HL-60 (cell line): ENCODE results near the gene EMC8.
A peak's percentile ranks its signal among the peaks of the same experiment; 100 is the strongest.

Experiments
- DNase-seq, 2 experiments: peaks; one replicate each; pipeline ENCODE4 v3.0.0-alpha.2; 2010 to 2020; ENCODE audit warnings: low read depth in 1 of 2, low spot score in 1 of 2
- H3K27ac ChIP-seq: fragments of 250-450 bp; sonication (Bioruptor Pico); replicated peaks from 2 replicates; pipeline ENCODE4 v1.5.1; 2020; ENCODE audit warnings: mild to moderate bottlenecking, moderate library complexity
- H3K27me3 ChIP-seq: fragments of 250-450 bp; sonication (Bioruptor Pico); 2 replicates; pipeline ENCODE4 v1.5.1; 2021; ENCODE audit warnings: mild to moderate bottlenecking, moderate library complexity; ENCODE audit not compliant: insufficient read depth, poor library complexity, severe bottlenecking
- H3K4me3 ChIP-seq: replicated peaks from 2 replicates; pipeline ENCODE4 v1.5.1; 2011; ENCODE audit warnings: mild to moderate bottlenecking, control low read depth, low read length; ENCODE audit not compliant: insufficient read depth
- CTCF ChIP-seq: IDR thresholded peaks from one replicate; pipeline ENCODE4 v1.5.1; 2011; ENCODE audit warnings: low read length, control low read depth, inconsistent platforms; ENCODE audit not compliant: insufficient read depth
- GABPA ChIP-seq: IDR thresholded peaks from 2 replicates; pipeline ENCODE4 v1.6.1; 2012; ENCODE audit warnings: low read depth
- POLR2AphosphoS5 ChIP-seq: IDR thresholded peaks from 2 replicates; pipeline ENCODE4 v1.6.1; 2012; ENCODE audit warnings: low read depth
- REST ChIP-seq: IDR thresholded peaks from 2 replicates; pipeline ENCODE4 v1.6.1; 2012; ENCODE audit warnings: low read depth; ENCODE audit not compliant: insufficient replicate concordance
- SPI1 ChIP-seq: IDR thresholded peaks from 2 replicates; pipeline ENCODE4 v1.6.1; 2012; ENCODE audit warnings: low read depth, mild to moderate bottlenecking, borderline replicate concordance

EMC8 gene

DNA sequence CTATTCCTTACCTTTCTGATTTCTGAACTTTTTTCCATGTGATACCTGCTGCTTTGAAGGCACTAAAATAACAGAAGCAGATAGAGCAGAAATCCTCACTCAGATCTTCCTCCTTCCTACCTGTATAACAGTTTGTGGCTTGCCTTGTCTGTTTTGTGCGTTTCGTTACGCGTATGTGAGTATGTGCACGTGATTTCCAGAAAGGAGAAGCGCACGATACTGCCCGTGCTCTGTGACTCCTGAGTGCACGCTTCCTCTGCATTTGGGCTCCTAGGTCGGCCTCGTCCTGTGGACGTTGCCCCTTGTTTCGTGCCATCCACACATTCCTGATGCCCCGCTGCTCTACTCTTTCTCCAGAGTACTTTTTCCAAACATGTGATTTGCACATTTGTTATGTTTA lies 4.2 kb upstream of the EMC8 start:
- no peak for TF ChIP-seq REST
- peak; percentile 55 for TF ChIP-seq SPI1
- H3K4me3 ChIP-seq: no peak overlapping the region

DNA sequence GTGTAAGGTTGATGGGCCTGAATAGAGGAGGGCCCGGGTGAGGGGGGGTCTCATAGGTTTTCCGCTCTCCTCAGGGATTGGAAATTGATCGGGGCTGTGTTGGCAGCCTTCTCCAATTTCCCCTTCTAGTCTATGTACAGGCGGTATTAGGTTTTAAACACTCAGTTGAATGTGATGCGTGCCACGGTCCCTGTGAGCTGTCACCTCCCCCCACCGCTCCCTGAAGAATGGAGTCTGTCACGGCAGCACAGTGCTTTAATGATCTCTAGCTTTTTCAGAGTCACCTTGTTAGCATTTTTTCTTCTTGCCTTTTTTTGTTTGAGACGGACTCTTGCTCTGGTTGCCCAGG lies 951 bp upstream of the EMC8 start:
- Histone ChIP-seq H3K27me3 (no peaks in the 10 kb centered on the region), H3K27ac (peak overlapping the region; percentile 92), H3K4me3 (peak overlapping the region; percentile 84)
- no peak for DNase-seq
- TF ChIP-seq CTCF (no peak), SPI1 (no peak), POLR2AphosphoS5 (no peak), REST (no peak), GABPA (no peak)

More for the DNA sequence above, 4.2 kb upstream of the EMC8 start:
- H3K27me3 ChIP-seq: no peaks in the 10 kb centered on the region
- DNase-seq: peak in 1 of 2 experiments; percentile 54
- peak overlapping the region; percentile 48 for H3K27ac ChIP-seq

DNA sequence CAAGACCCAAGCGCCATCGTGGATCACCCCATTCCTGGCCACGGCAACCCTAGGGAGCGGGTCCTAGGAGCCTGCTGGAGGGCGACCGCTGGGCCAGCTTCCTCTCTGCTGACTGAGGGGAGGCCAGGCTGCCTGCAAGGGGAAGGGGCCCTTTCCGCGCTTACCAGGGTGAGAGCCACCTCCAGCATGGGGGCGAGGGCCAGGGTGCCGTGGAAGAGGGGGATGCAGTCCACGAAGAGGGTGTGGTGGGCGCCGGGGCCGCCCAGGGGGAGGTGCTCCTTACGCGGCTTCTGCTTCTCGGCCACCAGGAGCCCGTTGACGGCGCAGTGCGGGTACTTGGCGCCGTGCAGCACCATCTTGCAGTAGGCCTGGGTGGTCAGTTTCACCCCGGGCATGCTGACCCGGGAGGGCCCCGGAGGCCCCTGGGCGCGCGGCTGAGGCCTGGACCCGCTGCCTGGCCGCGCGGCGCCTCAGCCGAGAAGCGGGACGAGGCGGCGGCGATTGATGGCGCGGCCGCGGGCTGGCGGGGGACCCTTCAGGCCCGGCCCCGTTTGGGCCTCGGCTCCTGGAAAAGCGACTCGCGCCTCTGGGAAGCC lies 345 bp downstream of the EMC8 start:
- DNase-seq: peak; percentile 25 to 33

More for the DNA sequence above, 345 bp downstream of the EMC8 start:
- H3K27ac ChIP-seq: peak overlapping the region; percentile 92
- TF ChIP-seq CTCF (no peak), SPI1 (no peak), POLR2AphosphoS5 (no peak), REST (no peak), GABPA (no peak)
- H3K27me3 ChIP-seq: no peaks in the 10 kb centered on the region
- H3K4me3 ChIP-seq: peak overlapping the region; percentile 84
